Omental fat pad (tissue), 4 donors: ENCODE results near the gene OR5K2. TPM values are rescaled to one million over a fixed set of nuclear protein-coding genes. Genes with fewer than 3 reads are reported as not detected.

Experiments used
- ATAC-seq: fragments of 150-250 bp; one replicate; pipeline ENCODE4 v1.9.1; 2016; ENCODE audit warnings: mild to moderate bottlenecking, moderate library complexity; ENCODE audit not compliant: low FRiP score
- DNase-seq: peaks from one replicate; pipeline ENCODE4 v3.0.0-alpha.2; 2019; ENCODE audit warnings: low spot score
- CTCF ChIP-seq, 3 donors: fragments of 450-650 bp; IDR thresholded peaks; one replicate each; pipeline ENCODE4 v1.5.1; 2016 to 2017; ENCODE audit warnings: antibody characterized with exemption in 3 of 3, mild to moderate bottlenecking in 3 of 3, moderate library complexity in 2 of 3
- total RNA-seq, 4 donors: library from RNA; depleted of rRNA; stranded (reverse); fragments of >200 nt; gene quantifications; one replicate each; pipeline ENCODE4 v1.1.0, GENCODE V29; 2016

Gene OR5K2
- total RNA-seq, result not detected

GRCh38 chr3:98497381-98497780, at the start of gene OR5K2:
TSS of gene OR5K2 (plus strand) at chr3:98497681. CDS start at chr3:98497681, 0 bp downstream.
- no peak for TF ChIP-seq CTCF (IDR thresholded peaks at IDR 0.05)
- ATAC-seq (no peak), DNase-seq (no peak)

- no peak for TF ChIP-seq CTCF (IDR thresholded peaks at IDR 0.05)
- ATAC-seq, result no peak
- no peak for DNase-seq
Observed at GRCh38 chr3:98449606-98450193, 47.8 kb upstream of the OR5K2 start.

GRCh38 chr3:98450372-98450771, 47.1 kb upstream of the OR5K2 start:
- DNase-seq (no peak), ATAC-seq (no peak)
- no peak for TF ChIP-seq CTCF (IDR thresholded peaks at IDR 0.05)

GRCh38 chr3:98453827-98454226, 43.7 kb upstream of the OR5K2 start:
- ATAC-seq (no peak), DNase-seq (no peak)
- no peak for TF ChIP-seq CTCF (IDR thresholded peaks at IDR 0.05)

GRCh38 chr3:98454929-98455328, 42.6 kb upstream of the OR5K2 start:
- ATAC-seq, result no peak

GRCh38 chr3:98457543-98457942, 39.9 kb upstream of the OR5K2 start:
- no peak for TF ChIP-seq CTCF (IDR thresholded peaks at IDR 0.05)
- no peak for ATAC-seq
- DNase-seq, result no peak

More at GRCh38 chr3:98454929-98455328, 42.6 kb upstream of the OR5K2 start:
- TF ChIP-seq CTCF (IDR thresholded peaks at IDR 0.05), result no peak
- DNase-seq, result no peak

GRCh38 chr3:98460220-98460619, 37.3 kb upstream of the OR5K2 start:
- ATAC-seq (no peak), DNase-seq (no peak)
- no peak for TF ChIP-seq CTCF (IDR thresholded peaks at IDR 0.05)
